GM18909 (cell line): Measurements from ENCODE around the gene NRIP2.
A peak's percentile ranks its signal among the peaks of the same experiment; 100 is the strongest.

Experiments used
- ATAC-seq: cut with Tn5 transposase; IDR thresholded peaks from one replicate; pipeline ENCODE4 v1.9.1; 2021; ENCODE audit warnings: mild to moderate bottlenecking; ENCODE audit not compliant: unreplicated experiment, poor library complexity

NRIP2 gene

DNA sequence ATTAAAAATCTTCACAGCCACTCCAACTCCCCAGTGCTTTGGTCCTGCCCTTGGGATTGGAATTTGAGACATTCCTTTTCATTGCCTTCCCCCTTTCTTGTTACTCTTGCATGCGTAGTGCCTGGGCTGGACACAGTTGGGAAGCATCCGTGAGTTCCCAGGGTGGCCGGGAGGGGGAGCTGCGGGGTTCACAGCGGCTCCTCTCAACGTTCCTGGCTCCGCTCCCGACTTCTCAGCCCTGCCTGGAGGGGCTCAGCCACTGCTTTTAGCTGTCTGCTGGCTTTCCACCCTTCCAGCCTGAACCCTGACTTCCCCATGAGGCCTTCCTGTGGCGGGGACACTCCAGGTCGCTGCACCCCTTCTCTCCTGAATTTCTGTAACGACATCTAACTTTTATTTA lies 18.8 kb upstream of the NRIP2 start:
- ATAC-seq: no peak

DNA sequence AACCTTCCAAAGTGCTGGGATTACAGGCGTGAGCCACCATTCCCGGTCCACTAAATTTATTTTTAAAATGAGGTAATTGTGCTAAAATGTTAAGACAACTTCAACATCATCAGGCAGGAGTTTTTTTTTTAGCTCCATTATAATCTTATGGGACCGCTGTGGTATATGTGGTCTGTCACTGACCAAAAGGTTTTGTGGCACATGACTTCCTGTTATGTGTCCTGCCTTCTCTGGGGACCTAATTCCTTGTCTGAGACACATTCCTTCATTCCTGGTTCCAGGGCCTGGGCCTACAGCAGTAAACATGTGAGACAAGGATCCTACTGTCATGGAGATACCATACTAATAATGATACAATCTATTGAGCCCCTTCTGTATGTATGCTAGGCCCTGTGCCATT lies 17.1 kb upstream of the NRIP2 start:
- no peak for ATAC-seq

DNA sequence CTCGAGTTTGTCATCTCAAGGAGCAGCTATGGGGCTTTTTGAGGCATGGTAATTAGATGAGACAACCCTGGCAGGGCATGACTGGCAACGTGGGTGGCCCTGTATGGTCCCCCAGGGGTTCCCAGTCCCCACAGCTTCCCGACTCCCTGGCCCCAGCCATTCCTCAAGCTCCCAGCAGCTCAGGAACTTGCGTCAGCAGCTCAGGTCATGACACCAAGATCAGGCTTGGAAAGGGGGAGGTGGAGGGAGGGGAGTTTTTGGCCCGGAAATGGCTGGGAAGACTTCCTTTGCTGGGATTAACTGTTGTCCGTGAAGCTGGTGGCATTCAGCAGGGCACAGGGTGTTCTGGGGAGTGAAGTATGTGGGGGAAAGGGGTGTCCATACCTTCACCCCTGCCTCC lies 10.4 kb upstream of the NRIP2 start:
- no peak for ATAC-seq

DNA sequence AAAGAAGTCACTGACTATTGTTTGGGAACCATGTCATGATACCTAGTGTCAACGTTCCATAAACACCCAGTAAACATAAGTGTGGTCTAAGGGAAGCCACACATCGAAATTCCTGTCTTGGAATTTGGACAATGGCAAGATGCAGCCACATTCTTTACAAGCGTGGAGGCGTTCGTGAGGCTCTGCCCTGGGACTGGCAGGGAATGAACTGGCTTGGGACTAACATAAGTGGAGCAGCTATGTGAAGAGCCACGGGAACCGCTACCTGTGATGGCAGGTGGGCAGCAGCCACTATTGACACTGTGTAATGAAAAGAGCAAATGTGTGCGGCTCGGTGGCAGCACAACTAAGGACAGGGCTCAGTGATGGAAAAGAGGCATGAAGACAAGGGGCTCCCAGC lies 10.0 kb upstream of the NRIP2 start:
- ATAC-seq: no peak

DNA sequence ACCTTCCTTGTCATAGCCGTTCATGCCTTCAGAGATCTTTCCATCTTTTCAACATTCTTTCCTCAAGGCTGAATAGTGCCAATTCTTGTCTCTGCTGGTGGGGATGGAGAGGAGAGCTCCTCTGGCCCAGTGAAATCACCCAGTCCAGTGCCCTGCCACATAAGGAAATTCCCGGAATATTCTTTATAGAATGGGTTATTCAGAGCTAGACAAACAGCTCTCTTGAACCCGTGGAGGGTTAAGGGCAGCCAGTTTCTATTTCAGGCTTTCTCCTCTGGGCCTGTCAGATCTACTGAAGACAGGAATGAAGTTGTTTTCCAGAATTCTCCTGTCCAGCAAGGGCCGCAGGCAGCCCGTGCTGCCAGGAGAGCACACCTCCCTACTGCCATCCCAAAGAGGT lies 8.1 kb upstream of the NRIP2 start:
- no peak for ATAC-seq

DNA sequence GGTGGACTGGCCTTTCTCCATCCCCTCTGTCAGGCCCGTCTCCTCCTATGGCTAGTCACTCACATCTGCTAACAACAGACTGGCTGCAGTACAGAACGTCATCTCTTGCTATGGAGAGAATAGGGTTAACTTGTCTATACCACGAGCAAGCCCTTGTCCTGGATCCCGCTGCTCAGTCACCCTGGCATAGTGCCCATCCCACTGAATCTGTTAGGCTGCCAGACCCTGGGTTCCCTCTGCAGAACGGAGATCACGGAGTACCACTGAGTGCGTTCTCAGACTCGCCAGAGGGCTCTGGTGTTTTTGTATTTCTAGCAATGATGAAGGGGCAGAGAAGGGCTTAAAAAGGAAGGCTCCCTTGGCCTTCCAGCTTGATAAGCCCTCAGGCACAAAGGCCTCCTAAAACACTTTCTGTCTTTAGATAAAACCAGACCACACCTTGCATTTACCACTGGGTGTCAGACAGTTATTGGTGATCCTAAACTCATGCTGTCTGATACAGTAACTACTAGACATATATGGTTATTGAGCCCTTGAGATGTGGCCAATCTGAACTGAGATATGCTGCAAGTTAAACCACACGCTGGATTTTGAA lies 6.3 kb upstream of the NRIP2 start:
- no peak for ATAC-seq

DNA sequence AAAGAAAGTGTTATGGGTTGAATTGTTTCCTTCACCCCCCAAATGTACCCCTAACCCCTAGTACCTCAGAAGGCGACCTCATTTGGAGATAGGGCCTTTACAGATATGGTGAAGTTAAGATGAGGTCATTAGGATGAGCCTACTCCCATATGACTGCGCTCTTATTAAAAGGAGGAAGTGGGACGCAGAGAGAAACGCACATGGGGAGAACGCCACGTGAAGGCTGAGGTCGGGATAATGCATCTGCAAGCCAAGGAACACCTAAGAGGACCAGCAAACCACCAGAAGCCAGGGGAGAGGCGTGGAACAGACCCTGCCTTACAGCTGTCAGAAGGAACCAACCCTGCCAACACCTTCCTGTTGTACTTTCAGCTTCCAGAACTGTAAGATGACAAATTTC lies 1.7 kb upstream of the NRIP2 start:
- ATAC-seq: no peak

DNA sequence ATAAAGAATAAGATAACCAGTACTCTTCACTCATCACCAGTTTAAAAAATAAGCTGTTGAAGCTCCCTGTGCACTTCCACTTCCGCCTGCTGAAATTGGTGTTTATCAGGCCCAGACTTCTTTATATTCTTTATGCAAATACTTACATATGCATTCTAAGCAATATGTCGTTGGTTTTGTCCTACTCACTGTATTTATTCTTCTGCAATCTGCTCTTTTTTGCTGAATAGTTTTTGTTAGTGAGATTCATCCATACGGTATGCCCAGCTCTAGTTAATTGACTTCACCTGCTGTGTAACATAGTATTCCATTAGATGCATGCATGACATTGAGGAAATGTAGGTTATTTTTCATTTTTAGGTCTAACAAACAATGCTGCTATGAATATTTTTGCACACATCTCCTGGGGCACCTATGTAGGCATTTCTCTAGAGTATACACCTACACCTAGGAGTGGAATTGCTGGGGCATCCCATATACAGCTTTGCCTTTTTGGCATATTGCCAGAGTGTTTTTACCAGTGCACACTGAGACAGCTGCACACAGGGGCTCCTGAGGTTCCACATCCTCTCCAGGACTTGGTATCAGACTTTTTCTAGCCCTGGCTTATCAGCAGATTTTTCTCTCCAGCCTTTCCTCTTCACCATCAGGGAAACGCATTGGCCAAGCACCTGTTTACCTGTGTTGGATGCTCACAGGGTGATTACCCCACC lies 1.0 kb upstream of the NRIP2 start:
- no peak for ATAC-seq

DNA sequence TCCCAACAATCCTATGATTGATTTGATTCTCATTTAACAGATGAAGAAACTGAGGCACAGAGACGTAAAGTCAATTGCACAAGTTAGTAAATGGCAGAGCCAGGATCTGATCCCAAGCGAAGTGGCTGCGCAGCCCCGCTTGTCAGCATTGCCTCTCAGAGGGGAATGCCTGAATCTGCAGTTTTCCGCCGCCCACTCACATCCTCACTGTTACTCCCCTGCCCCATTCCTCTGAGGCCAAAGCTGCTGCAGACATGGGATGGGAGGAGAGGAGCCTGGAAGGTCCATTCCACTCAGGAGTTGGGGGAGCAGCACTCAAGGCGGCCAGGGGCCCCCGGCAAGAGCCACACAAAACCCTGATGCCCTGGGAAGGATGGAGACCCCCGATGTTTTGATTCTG lies 1.0 kb downstream of the NRIP2 start:
- ATAC-seq: no peak

DNA sequence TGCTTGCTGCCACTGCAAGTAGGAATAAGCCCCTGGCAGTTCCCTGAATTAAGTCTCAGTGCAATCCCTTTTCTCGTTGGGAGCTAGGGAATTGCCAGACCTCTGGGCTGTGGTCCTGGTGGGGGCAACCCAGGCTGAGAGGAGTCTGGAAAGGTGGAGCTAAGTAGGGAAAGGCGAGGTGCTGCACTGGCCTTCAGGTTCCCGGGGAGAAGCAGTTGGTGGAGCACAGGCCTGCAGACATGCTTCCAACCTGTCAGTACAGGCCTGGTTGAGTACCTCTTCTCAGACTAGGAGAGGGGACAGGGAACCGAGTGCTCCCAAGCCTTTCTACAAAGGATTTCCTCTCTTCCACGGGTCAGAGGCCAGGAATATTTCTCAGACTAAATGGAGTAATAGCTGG lies 1.5 kb downstream of the NRIP2 start:
- ATAC-seq: no peak

DNA sequence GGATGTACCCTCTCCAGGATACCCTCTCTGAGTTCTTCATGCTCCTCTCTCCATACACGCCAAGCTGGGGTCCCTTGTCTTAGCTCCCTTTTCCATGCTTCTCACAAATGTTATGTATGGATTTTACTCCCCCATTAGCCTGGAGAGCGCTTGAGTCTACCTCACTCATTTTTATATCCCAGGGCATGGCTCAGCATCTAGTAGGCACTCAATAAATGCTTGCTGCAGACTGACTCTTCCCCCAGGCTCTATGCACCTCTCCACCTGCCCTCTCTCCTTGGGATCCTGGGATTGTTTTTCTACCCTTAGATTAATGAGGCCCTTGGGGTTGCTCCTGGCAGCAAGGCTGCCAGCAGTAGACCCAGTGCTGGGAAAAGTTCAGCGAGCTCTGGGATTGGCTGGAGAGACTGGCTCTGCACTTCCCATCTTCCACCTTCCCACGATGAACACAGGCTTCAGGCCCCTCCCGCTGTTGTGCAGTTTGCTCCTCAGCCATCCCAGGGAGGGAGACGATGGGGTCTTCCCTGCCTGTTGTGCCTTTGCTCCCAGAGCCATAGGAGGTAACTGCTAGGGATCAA lies 2.2 kb downstream of the NRIP2 start:
- no peak for ATAC-seq

DNA sequence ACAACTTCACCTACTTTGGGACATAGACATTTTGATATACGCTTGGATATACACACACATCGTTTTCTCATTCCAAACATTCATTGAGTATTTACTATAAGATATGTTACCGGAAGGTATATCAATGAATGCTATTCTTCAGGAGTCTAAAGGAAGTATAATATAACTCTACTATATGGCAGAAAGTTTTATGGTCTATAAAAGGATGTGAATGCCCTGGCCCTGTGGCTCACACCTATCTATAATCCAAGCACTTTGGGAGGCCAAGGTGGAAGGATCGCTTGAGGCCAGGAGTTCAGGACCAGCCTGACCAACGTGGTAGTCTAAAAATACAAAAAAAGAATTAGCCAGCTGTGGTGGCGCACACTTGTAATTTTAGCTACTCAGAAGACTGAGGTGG lies 5.6 kb downstream of the NRIP2 start:
- ATAC-seq: no peak

DNA sequence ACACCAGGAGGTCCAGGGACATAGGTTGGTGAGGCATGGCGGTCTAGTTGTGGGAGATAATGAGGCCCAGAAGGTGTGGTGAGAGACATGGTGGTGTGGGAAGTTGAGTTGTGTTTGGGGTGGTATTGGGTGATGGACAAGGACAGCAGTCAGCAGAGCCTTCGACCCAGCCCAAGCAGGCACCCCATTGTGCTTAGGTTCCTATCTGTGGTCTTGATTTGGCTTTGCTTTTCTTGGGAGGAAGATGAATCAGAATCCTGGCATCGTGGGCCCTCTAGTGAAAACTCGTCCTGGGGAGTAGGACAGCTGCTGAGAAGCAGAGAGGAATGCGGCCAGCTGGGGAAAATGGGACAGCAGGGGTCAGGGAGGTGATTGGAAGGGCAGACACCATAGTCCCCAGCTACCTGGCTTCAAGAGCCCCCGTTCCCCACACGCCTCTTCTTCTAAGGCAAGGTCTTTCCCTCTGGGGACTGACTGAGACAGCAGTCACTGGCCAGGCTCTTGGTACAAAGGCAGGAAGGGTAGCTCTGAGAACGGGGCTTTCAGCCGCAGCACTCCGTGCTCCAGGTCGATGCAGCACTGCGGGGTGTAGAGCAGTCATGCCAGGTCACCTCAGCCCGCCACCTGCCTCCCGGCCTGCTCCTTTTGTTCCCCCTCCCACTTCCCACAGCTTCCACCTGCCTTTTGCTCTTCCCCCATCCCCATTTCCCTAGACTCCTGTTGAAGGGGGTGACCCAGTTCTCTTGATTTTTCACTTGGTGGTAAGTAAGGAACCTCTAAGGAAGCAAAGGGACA lies 7.9 kb downstream of the NRIP2 start:
- no peak for ATAC-seq

DNA sequence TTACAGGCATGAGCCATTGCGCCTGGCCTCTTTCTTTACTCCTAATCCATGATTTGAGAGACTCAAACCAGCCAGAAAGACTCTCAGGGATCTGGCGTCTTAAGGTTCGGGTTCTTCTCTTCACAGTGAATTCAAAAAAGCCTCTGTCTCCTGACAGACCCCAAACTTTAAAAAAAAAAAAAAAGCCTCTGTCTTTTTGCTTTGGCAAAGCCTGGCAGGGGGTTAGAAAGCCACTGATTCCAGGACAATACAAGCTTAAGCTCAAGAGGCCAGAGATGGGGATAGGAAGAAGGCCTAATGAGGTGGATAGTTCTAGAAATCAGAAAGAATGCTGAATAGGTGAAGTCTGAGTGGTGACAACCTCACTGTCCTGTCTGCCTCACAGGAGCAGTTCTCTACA lies 8.8 kb downstream of the NRIP2 start:
- no peak for ATAC-seq

DNA sequence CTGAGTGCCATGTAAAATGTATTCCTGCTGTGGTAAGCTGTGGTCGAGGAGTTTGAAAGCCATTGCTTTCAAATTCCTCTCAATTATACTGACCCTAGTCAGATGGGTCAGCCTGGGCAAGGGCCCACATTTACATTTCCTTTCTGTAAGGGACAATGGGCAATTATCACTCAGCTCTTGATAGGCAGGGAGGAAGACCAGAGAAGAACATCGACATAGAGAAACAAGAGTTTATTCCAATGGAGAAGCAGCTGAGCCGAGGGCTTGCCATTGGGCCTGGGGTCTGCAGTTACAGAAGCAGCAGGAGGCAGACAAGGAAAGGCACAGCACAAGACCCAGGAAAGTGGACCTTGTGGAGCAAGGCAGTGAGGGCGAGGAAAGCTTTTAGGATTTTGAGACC lies 9.7 kb downstream of the NRIP2 start:
- no peak for ATAC-seq

DNA sequence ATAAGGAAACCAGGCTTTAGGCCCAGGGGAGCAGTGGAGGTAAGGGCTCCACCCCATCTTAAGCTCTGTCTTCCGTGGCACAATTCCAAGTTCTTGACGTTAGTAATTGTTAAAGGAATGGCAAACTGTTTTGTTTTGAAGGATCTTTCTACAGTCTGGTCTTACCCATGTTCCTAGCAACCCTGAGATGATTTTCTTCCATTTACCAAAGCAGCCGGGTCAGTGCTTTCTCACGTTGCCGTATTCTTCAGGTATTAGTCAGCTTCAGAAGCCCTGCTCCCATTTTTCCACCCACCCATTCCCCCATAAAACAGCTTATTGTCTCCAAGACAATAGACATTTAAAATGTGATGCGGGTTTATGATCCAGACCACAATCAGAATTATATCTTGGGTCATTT lies 10.3 kb downstream of the NRIP2 start:
- ATAC-seq: no peak

DNA sequence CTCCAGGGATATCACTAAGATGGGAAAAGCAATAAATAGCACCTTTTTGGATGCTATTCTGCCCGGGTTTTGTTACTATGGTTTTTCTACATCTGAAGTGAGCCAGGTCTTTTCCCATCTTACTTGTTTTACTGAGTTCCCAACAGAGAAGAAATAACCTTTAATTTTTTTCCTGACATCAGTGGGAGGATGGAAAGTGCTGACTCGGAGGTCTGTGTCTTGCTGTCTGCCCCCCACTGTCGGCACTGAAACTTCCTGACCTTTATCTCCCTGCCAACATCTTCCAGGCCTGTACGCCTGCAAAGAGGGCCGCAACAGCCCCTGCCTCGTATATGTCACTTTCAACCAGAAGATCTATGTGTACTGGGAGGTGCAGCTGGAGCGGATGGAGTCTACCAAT lies 11.4 kb downstream of the NRIP2 start:
- ATAC-seq: no peak

DNA sequence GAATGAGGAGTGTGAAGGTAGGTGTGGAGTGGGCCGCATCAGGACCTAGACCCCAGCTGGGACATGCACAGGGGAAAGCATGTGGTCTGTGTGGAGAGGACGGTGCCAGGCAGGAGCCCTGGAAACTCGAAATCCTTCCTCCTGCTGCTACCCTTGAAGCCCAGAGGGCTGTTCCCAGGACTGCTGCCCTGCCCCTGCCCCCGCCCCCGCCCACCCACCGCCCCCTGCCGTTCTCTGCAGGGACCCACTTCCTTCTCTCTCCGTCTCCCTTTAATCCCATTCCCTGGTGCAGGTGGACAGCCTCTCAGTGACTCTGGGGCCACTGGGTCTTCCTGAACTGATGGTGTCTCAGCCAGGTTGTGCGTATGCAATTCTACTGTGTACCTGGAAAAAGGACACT lies 14.4 kb downstream of the NRIP2 start:
- ATAC-seq: no peak

DNA sequence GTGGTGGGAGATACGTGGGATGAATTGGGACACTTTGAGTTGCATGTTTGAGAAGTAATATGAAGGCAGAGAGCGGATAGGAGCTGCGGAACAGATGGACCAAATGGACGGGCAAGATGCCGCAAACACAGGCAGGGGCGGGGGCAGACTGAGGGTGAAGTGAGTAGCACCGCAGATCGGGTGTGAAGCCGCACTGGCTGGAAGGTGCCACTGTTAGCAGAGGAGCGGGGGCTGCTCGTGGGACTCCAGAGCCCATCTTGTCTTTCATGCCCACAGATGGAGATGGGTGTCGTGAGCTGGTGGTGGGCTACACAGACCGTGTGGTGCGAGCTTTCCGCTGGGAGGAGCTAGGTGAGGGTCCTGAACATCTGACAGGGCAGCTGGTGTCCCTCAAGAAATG lies 15.0 kb downstream of the NRIP2 start:
- no peak for ATAC-seq

DNA sequence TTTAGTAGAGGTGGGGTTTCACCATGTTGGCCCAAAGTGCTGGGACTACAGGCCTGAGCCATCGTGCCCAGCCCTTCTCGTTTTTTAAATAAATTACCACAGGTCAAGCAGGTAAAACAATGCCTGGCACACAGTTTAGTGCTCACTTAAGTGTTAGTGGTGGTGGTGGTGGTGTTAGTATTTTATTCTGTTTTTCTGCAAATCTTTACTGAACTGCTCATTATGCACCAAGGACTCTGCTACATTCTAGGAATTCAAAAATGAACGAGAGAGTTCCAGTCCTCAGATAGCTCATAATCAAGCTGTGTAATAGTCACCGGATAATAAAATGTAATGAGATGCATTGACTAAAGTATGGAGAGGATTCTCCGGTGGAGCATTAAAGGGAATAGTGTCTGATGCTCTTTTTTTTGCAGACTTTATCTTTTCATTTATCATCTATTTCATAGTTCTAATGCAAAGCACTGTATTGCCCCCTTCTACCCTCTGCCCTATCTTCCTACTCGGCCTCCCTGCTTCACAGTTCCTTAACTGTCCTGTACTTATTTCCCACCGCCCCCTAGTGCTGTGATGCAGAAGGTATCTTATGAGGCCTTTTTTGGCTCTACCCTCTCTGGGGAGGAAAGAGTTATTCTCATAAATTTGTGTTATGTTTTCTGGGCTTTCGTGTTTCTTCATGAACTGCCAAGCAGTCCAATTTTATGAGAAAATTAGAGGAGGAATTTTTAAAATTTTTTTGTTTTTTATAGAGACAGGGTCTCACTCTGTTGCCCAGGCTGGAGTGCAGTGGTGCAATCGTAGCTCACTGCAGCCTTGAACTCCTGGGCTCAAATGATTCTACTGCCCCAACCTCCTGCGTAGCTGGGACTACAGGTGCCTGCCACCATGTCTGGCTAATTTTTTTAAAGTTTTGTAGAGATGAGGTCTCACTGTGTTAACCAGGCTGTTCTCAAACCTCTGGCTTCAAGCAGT lies 21.3 kb downstream of the NRIP2 start:
- ATAC-seq: peak; percentile 30
